Thyroid gland (tissue), 4 donors: Measurements from ENCODE around the gene IPO9.

Experiments
- POLR2A ChIP-seq, 2 donors: fragments of 450-650 bp; IDR thresholded peaks; one replicate each; pipeline ENCODE4 v1.6.1; 2017; ENCODE audit warnings: antibody characterized with exemption in 2 of 2, mild to moderate bottlenecking in 2 of 2, moderate library complexity in 1 of 2
- TF ChIP-seq, protein P1 (sequence below), 6 experiments: fragments of 200-600 bp in 3 of 6; fragments of 450-650 bp in 3 of 6; sonication (generic) in 3 of 6; IDR thresholded peaks; one replicate each; pipeline ENCODE4 v1.5.1; 2016 to 2019; ENCODE audit warnings: antibody characterized with exemption in 6 of 6, mild to moderate bottlenecking in 2 of 6, inconsistent platforms in 1 of 6, moderate library complexity in 1 of 6

DNA sequence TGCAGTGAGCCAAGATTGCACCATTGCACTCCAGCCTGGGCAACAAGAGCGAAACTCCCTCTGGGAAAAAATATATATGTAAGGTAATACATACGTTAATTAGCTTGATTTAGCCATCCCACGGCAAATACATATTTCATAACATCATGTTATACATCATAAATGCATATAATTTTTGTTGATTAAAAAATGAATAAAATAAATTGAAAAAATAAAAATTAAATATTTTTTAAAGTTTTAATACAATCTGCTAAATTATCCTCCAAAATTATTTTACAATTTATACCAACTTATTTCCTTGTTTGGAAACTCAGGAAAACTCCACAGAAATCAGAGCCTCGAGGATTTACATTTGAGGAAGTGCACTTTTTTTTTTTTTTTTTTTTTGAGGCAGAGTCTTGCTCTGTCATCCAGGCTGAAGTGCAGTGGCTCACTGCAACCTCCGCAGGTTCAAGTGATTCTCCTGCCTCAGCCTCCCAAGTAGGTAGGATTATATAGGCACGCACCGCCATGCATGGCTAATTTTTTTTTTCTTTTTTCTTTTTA lies 12.6 kb upstream of the IPO9 start:
- TF ChIP-seq, protein P1, sequence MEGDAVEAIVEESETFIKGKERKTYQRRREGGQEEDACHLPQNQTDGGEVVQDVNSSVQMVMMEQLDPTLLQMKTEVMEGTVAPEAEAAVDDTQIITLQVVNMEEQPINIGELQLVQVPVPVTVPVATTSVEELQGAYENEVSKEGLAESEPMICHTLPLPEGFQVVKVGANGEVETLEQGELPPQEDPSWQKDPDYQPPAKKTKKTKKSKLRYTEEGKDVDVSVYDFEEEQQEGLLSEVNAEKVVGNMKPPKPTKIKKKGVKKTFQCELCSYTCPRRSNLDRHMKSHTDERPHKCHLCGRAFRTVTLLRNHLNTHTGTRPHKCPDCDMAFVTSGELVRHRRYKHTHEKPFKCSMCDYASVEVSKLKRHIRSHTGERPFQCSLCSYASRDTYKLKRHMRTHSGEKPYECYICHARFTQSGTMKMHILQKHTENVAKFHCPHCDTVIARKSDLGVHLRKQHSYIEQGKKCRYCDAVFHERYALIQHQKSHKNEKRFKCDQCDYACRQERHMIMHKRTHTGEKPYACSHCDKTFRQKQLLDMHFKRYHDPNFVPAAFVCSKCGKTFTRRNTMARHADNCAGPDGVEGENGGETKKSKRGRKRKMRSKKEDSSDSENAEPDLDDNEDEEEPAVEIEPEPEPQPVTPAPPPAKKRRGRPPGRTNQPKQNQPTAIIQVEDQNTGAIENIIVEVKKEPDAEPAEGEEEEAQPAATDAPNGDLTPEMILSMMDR (IDR thresholded peaks at IDR 0.05) = no peak
- no peak for TF ChIP-seq POLR2A (IDR thresholded peaks at IDR 0.05)
